HTERT RPE-1 (cell line): ENCODE data around the gene FAM169A.
"Not testable (repeated sequence)": the region's sequence is repeated elsewhere in the genome, so short reads cannot be mapped to it uniquely, and the experiment has no call there.

Experiments
- in situ Hi-C: fragments of 300-500 bp; cut with MboI; formaldehyde crosslinking; loops from 4 replicates; pipeline ENCODE4 v1.14.3; 2020; ENCODE audit warnings: low sequenced_read_pairs

FAM169A gene

GRCh38 chr5:74865804-74866595 lies at the start of gene FAM169A:
TSS of gene FAM169A (minus strand) at chr5:74866387. CDS start at chr5:74841676, 24,711 bp downstream.
- in situ Hi-C loops = no loop called here

- in situ Hi-C loops = no loop called here
Measured at GRCh38 chr5:74915488-74915887, 49.3 kb upstream of the FAM169A start.

- in situ Hi-C loops = not testable (repeated sequence)
Measured at GRCh38 chr5:74911421-74911820, 45.2 kb upstream of the FAM169A start.

GRCh38 chr5:74909888-74910287 lies 43.7 kb upstream of the FAM169A start:
- in situ Hi-C loops = not testable (repeated sequence)

- in situ Hi-C loops = not testable (repeated sequence)
Measured at GRCh38 chr5:74908237-74908636, 42.0 kb upstream of the FAM169A start.

- in situ Hi-C loops = not testable (repeated sequence)
Measured at GRCh38 chr5:74904713-74905112, 38.5 kb upstream of the FAM169A start.

GRCh38 chr5:74903165-74903787 lies 37.1 kb upstream of the FAM169A start:
- in situ Hi-C loops = no loop called here

- in situ Hi-C loops = no loop called here
Measured at GRCh38 chr5:74897049-74897448, 30.9 kb upstream of the FAM169A start.

- in situ Hi-C loops = no loop called here
Measured at GRCh38 chr5:74895906-74896305, 29.7 kb upstream of the FAM169A start.

GRCh38 chr5:74894351-74894750 lies 28.2 kb upstream of the FAM169A start:
- in situ Hi-C loops = no loop called here

GRCh38 chr5:74892921-74893320 lies 26.7 kb upstream of the FAM169A start:
- in situ Hi-C loops = no loop called here

- in situ Hi-C loops = no loop called here
Measured at GRCh38 chr5:74889523-74890105, 23.4 kb upstream of the FAM169A start.

- in situ Hi-C loops = no loop called here
Measured at GRCh38 chr5:74888117-74888516, 21.9 kb upstream of the FAM169A start.

GRCh38 chr5:74885170-74885569 lies 19.0 kb upstream of the FAM169A start:
- in situ Hi-C loops = no loop called here

GRCh38 chr5:74882379-74883134 lies 16.4 kb upstream of the FAM169A start:
- in situ Hi-C loops = not testable (repeated sequence)

- in situ Hi-C loops = no loop called here
Measured at GRCh38 chr5:74877624-74878304, 11.6 kb upstream of the FAM169A start.

- in situ Hi-C loops = no loop called here
Measured at GRCh38 chr5:74875994-74876791, 10.0 kb upstream of the FAM169A start.

- in situ Hi-C loops = no loop called here
Measured at GRCh38 chr5:74873525-74874249, 7.5 kb upstream of the FAM169A start.
